Hair follicle dermal papilla cell (primary cell): Measurements from ENCODE around the gene EFEMP1. TPM values are rescaled to one million over a fixed set of nuclear protein-coding genes. Genes with fewer than 3 reads are reported as not detected.

ENCODE experiments used
- total RNA-seq: library from RNA; depleted of rRNA; stranded (reverse); fragments of >200 nt; gene quantifications from 2 replicates; pipeline ENCODE4 v1.2.3, GENCODE V29; 2012

The EFEMP1 gene, protein sequence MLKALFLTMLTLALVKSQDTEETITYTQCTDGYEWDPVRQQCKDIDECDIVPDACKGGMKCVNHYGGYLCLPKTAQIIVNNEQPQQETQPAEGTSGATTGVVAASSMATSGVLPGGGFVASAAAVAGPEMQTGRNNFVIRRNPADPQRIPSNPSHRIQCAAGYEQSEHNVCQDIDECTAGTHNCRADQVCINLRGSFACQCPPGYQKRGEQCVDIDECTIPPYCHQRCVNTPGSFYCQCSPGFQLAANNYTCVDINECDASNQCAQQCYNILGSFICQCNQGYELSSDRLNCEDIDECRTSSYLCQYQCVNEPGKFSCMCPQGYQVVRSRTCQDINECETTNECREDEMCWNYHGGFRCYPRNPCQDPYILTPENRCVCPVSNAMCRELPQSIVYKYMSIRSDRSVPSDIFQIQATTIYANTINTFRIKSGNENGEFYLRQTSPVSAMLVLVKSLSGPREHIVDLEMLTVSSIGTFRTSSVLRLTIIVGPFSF
- 104 and 364 TPM in 2 replicates for total RNA-seq

DNA sequence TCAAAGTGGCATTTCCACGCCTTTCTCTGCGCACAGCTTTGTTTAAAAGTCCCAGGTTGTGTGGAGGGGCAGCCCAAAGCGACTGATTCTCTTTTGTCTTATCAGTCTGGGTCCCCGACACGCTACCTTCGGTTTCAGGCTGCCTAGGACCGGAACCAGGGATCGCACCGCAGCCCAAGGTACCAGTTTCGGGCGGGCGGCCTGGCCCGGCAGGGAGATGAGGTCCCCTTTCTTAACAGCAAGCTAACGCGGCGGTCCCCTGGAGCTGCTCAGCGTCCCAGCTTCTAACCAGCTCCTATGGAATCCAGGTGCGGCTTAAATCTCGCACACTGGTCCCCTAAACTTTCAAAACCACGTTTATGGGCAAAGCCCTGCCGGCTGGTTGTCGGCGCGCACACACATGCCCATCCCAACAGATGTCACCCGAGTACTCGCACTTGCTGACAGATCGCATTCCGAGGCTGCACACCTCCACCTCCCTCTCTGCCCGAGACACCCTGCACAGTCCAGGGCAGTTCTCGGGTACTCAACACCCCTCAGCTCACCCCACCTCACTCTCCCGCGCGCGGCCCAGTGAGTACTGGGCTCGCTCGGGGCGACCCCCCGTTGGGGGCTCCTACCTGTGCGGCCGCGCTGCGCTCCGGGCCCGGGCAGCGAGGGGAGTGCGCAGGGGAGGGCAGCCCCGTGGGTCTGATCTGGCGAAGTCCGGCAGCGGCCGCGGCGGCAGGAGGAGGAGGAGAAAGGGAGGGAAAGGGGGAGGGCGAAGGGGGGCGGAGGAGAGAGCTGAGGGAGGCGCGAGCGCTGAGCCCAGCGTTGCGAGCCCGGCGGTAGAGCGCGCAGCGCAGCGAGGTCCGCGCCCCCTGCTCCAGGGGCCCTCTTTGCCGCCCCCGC lies at the start of gene EFEMP1:
Gene EFEMP1 (minus strand): TSS at position 692 of the 891 bp plus-strand sequence. CDS start 1,342 bp downstream, outside the sequence.

Other genes with a start within 250 kb of the EFEMP1 start
- gene PNPT1, start 229.9 kb downstream of the EFEMP1 start, total RNA-seq = 12.6 and 33.1 TPM in 2 replicates